Astrocyte of the spinal cord (primary cell): ENCODE data around the gene ARID5B.

ENCODE experiments used
- DNase-seq: peaks from one replicate; pipeline ENCODE4 v3.0.0; 2011; ENCODE audit warnings: low read depth, low spot score
- H3K4me3 ChIP-seq: 2 replicates; pipeline ENCODE4 v1.5.1; 2011; ENCODE audit warnings: low read depth, mild to moderate bottlenecking, low read length, moderate library complexity
- in situ Hi-C: cut with HindIII; loops from 2 replicates; pipeline ENCODE4 v1.10.0; 2017; ENCODE audit warnings: low sequenced_read_pairs
- TF ChIP-seq, protein P1 (sequence below): IDR thresholded peaks from 2 replicates; pipeline ENCODE4 v1.5.1; 2012; ENCODE audit warnings: low read depth, mild to moderate bottlenecking, low read length, inconsistent platforms

Gene ARID5B

DNA sequence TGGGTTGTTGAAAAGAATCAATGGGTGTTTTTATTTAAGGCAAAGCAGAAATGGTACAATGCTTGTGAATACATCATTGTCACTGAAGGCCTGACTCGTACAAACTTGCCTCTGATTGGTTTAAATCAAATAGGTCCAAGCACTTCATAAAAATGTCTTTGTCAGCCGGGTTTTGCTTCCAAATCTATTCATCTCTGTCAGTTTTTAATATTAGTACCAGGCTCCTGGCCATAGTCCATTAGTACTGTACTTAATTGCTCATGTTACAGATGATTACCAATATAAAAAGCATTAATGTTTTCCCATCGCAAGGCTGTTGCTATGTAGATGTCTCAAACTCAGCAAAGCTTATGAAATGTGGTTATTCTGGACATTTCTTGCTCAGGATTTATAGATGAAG lies 171.9 kb downstream of the ARID5B start:
- no peak for DNase-seq
- H3K4me3 ChIP-seq = no peak overlapping the region
- in situ Hi-C loops = no loop called here
- TF ChIP-seq, protein P1, sequence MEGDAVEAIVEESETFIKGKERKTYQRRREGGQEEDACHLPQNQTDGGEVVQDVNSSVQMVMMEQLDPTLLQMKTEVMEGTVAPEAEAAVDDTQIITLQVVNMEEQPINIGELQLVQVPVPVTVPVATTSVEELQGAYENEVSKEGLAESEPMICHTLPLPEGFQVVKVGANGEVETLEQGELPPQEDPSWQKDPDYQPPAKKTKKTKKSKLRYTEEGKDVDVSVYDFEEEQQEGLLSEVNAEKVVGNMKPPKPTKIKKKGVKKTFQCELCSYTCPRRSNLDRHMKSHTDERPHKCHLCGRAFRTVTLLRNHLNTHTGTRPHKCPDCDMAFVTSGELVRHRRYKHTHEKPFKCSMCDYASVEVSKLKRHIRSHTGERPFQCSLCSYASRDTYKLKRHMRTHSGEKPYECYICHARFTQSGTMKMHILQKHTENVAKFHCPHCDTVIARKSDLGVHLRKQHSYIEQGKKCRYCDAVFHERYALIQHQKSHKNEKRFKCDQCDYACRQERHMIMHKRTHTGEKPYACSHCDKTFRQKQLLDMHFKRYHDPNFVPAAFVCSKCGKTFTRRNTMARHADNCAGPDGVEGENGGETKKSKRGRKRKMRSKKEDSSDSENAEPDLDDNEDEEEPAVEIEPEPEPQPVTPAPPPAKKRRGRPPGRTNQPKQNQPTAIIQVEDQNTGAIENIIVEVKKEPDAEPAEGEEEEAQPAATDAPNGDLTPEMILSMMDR = no peak

DNA sequence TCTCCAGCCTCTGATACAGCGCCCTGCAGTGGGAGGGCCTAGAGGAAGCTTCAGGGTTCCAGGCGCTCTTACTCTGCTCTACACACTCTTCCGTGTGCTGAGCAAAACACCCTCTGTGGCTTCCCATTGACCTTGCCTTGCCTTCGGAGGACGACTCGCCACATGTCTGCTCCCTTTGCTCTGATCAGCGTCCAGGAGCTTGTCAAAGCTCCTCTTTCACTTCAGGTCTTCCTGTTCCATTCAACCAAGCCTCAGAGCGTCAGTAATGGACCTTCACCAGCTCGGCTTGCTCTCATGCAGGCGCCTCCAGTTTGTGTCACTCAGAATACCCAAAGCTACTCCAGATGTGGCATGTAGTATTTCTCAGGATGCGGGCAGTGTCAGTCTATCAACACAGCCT lies 173.9 kb downstream of the ARID5B start:
- H3K4me3 ChIP-seq = no peak overlapping the region
- no peak for DNase-seq
- in situ Hi-C loops = no loop called here
- TF ChIP-seq, protein P1 = no peak

DNA sequence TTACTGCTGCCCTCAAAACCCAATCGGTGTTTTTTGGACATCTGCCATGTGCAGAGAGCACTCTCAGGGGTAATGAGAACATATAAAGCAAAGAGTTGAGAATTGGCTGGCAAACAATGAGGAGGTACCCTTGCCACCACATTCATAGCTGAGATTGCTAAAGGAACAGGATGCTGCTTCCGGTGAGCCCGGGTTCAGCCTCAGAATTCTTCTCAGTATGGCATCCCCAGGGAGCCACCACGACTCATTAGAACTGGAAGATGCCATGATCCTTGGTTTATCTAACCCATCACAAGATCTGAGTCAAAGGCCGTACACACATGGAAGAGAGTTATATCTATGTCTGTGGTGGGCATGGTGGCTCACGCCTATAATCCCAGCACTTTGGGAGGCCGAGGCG lies 174.4 kb downstream of the ARID5B start:
- DNase-seq = no peak
- no peak overlapping the region for H3K4me3 ChIP-seq
- TF ChIP-seq, protein P1 = no peak
- in situ Hi-C loops = no loop called here

DNA sequence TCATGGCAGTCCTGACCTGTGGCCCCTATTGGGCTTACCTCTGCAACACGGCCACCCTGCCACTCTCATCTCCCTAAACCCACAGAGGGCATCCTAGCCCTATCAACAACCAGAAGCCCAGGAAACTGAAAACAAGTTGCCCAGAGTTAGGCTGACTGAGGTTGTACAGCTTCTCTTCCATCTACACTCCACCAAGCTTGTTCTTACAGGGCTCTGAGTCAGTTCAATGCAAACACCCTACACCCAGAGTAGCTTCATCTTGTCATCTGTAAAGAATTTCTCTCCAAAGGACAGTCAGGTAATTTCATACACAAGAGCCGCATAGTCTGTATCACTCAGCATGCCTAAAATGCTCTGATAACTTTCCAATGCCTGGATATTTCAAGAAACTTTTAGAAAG lies 175.4 kb downstream of the ARID5B start:
- DNase-seq = peak; percentile 90
- H3K4me3 ChIP-seq = no peak overlapping the region
- in situ Hi-C loops = no loop called here
- TF ChIP-seq, protein P1 = no peak

DNA sequence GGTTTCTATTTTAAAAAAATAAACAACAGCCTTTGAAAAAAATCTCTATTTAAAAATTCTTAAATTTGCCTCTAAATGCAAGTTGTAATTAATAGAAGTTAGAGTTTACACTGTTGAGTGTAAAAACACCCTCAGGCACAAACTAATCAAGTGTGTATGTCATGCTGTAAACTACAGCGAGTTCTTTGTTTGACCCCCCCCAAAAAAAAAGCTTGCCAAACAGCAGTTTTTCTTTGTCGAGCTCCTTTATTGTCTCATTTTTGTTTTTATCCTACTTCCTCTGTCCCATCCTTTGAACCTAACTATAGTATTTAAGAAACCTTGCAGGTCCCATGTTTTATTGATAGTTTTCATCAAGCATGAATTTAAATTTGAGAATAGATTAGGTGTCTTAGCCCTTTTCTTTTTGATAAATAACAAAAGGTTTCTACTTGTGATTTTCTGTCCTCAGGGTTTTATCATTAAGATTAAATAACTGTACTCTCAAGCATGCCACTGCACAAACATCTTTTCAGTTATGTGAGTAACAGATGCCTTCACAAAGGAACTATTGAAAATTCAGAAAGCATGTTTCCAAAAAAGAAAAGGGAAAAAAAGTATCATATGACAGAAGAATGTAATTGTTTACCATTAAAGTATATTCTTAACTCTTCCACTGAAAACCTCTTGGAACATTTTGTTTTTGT lies 176.0 kb downstream of the ARID5B start:
- no peak for DNase-seq
- H3K4me3 ChIP-seq = no peak overlapping the region
- in situ Hi-C loops = no loop called here
- TF ChIP-seq, protein P1 = no peak

DNA sequence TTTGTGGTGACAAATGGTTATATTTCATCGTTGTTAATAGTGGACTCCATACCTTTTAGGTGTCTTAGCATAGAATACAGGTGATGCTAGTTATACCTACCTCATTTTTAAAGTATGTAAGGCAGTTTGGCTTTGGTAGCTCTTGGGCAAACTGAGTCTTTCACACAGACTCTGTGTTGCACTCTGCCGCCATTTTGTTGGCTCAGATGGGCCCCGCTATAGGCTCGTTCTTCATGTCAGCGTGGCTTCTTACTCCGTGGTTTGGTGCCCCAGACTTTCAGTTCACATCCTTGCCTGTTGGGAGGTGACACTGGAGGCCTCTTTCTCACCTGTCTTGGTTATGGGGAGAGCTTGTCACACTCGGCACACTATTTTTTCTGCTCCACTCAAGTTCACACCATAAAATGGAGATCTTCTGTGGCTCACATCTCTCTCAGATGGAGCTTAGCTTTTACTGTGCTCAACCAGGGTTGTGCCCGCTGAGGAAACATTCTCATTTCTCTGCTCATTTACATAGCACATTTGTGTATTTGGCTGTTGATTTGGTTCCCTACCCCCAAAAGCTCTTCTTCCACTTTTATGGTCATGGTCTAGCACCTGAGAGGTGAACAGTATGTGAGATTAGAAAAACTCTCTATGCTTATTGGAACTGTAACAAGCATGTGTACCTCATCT lies 178.5 kb downstream of the ARID5B start:
- in situ Hi-C loops = no loop called here
- no peak for DNase-seq
- TF ChIP-seq, protein P1 = no peak
- H3K4me3 ChIP-seq = no peak overlapping the region
